ENCODE data around the gene MDH1.

GRCh38 chr2:63555931-63556330, 32.8 kb upstream of the MDH1 start:
- TF ChIP-seq, protein P1, sequence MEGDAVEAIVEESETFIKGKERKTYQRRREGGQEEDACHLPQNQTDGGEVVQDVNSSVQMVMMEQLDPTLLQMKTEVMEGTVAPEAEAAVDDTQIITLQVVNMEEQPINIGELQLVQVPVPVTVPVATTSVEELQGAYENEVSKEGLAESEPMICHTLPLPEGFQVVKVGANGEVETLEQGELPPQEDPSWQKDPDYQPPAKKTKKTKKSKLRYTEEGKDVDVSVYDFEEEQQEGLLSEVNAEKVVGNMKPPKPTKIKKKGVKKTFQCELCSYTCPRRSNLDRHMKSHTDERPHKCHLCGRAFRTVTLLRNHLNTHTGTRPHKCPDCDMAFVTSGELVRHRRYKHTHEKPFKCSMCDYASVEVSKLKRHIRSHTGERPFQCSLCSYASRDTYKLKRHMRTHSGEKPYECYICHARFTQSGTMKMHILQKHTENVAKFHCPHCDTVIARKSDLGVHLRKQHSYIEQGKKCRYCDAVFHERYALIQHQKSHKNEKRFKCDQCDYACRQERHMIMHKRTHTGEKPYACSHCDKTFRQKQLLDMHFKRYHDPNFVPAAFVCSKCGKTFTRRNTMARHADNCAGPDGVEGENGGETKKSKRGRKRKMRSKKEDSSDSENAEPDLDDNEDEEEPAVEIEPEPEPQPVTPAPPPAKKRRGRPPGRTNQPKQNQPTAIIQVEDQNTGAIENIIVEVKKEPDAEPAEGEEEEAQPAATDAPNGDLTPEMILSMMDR (IDR thresholded peaks at IDR 0.05), result no peak
- no peak for TF ChIP-seq POLR2A (IDR thresholded peaks at IDR 0.05)

Measured in sigmoid colon (tissue), 3 donors.